ENCODE results near the gene RARRES1.

RARRES1 gene

DNA sequence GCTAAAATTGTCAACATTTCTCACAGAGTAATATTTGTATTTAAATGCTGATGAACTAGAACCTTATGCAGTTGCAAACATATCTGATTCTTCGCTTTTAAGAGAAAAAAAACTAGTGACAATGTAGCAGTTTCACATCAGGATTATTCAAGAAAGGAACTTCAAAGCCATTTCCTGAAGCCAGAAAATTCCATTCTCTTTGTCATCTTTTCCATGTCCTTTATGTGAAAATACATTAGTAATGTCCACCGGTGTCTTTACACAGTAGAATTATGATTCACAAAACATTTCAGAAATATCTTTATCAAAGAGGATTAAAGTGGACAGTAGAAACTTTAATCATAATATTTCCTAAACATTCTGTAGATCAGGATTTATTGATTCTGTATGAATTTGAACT, 47.1 kb downstream of the RARRES1 start:
- H3K9me3 ChIP-seq (replicated peaks; ENCODE audit: insufficient read depth, low read length) = no peaks in the 10 kb centered on the region
- H3K9me2 ChIP-seq (replicated peaks; ENCODE audit: insufficient read depth, low read length) = no peaks in the 10 kb centered on the region
- no peak overlapping the region for H3K9ac ChIP-seq (ENCODE audit: low read length)
- H3K79me2 ChIP-seq (ENCODE audit: low read length) = no peaks in the 10 kb centered on the region
- H3K4me1 ChIP-seq (ENCODE audit: low read length) = no peaks in the 10 kb centered on the region
- H2AFZ ChIP-seq (ENCODE audit: low read length) = no peak overlapping the region
- no peaks in the 10 kb centered on the region; the same call in 1 of the 2 replicates for H3K36me3 ChIP-seq (replicated peaks; ENCODE audit: insufficient read depth, low read length)
- H3K27ac ChIP-seq (ENCODE audit: low read length) = no peak overlapping the region
- H3K4me3 ChIP-seq (ENCODE audit: low read length) = no peak overlapping the region
- H4K20me1 ChIP-seq (ENCODE audit: insufficient read depth, low read length) = no peaks in the 10 kb centered on the region
- H3K27me3 ChIP-seq (replicated peaks; ENCODE audit: insufficient read depth, low read length) = no peaks in the 10 kb centered on the region
- no peak for TF ChIP-seq EZH2 (optimal IDR thresholded peaks at IDR 0.05; ENCODE audit: low read depth, low read length)
- TF ChIP-seq, protein P1, sequence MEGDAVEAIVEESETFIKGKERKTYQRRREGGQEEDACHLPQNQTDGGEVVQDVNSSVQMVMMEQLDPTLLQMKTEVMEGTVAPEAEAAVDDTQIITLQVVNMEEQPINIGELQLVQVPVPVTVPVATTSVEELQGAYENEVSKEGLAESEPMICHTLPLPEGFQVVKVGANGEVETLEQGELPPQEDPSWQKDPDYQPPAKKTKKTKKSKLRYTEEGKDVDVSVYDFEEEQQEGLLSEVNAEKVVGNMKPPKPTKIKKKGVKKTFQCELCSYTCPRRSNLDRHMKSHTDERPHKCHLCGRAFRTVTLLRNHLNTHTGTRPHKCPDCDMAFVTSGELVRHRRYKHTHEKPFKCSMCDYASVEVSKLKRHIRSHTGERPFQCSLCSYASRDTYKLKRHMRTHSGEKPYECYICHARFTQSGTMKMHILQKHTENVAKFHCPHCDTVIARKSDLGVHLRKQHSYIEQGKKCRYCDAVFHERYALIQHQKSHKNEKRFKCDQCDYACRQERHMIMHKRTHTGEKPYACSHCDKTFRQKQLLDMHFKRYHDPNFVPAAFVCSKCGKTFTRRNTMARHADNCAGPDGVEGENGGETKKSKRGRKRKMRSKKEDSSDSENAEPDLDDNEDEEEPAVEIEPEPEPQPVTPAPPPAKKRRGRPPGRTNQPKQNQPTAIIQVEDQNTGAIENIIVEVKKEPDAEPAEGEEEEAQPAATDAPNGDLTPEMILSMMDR (IDR thresholded peaks at IDR 0.05; ENCODE audit: low read length) = no peak
- H3K4me2 ChIP-seq (ENCODE audit: low read depth, low read length) = no peak overlapping the region
- DNase-seq = no peak
- H3F3A ChIP-seq (ENCODE audit: insufficient read depth, low read length) = no peaks in the 10 kb centered on the region

DNA sequence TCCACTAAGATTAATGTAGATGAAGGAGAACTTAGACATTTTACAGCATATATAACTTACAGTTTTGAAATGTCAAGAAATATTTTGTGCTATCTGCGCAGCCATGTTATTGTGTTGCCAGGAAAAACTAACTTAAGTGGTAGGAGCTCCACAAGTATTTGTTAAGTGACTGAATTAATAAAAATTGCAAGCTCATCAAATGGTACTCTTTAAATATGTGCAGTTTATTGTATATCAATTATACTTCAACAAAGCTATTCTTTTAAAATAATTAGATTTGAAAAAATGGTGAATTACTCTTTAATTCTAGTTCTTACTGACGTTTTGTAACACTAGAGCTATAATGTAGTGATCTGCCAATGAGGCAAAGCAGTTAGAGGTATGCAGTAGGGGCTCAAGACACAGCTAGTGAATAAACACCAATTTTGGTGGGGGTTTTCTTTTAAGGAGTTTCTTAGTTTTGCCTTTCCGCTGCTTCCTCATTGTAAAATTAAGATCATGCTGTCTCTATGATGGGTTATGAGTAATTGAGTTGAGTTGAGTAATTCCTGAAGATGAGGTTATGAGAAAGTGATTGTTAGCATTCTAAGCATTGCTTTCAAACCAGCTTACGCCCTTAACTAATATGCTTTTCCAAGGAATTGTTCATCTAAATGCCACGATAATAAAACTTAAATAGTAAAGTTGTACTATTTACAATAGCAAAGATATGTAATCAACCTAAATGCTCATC, 48.9 kb downstream of the RARRES1 start:
- no peaks in the 10 kb centered on the region for H3K9me3 ChIP-seq (replicated peaks; ENCODE audit: insufficient read depth, low read length)
- no peak for DNase-seq
- H3K27ac ChIP-seq (ENCODE audit: low read length) = no peak overlapping the region
- H3K79me2 ChIP-seq (ENCODE audit: low read length) = no peaks in the 10 kb centered on the region
- no peak overlapping the region for H3K9ac ChIP-seq (ENCODE audit: low read length)
- no peaks in the 10 kb centered on the region for H3K9me2 ChIP-seq (replicated peaks; ENCODE audit: insufficient read depth, low read length)
- TF ChIP-seq EZH2 (optimal IDR thresholded peaks at IDR 0.05; ENCODE audit: low read depth, low read length) (no peak), EZH2phosphoT487 (IDR thresholded peaks at IDR 0.05; ENCODE audit: low read length) (no peak)
- TF ChIP-seq, protein P1 (IDR thresholded peaks at IDR 0.05; ENCODE audit: low read length) = no peak
- H2AFZ ChIP-seq (ENCODE audit: low read length) = no peak overlapping the region
- no peaks in the 10 kb centered on the region for H3K4me1 ChIP-seq (ENCODE audit: low read length)
- H4K20me1 ChIP-seq (ENCODE audit: insufficient read depth, low read length) = no peaks in the 10 kb centered on the region
- H3K4me2 ChIP-seq (ENCODE audit: low read depth, low read length) = no peak overlapping the region
- H3K36me3 ChIP-seq (replicated peaks; ENCODE audit: insufficient read depth, low read length) = no peaks in the 10 kb centered on the region; the same call in 1 of the 2 replicates
- H3F3A ChIP-seq (ENCODE audit: insufficient read depth, low read length) = no peaks in the 10 kb centered on the region
- no peaks in the 10 kb centered on the region for H3K27me3 ChIP-seq (replicated peaks; ENCODE audit: insufficient read depth, low read length)
- no peak overlapping the region for H3K4me3 ChIP-seq (ENCODE audit: low read length)

DNA sequence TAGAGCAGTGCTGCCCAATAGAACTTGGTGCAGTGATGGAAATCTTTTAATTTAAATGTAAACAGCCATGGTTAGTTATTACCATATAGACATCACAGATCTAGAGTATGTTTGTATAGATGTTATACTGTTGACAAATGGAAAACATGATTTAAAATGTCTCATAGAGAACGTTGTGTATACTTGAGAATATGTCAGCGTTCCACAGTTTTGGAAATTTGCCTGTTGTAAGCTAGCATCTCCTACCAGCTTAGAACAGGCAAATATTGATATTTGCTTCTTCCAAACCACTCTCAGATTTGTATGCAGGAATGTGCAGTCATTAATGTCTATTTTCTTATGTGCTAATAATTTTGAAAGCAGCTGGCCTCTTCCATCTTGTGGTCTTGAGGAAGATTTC, 51.4 kb downstream of the RARRES1 start:
- no peak overlapping the region for H3K4me2 ChIP-seq (ENCODE audit: low read depth, low read length)
- no peaks in the 10 kb centered on the region for H4K20me1 ChIP-seq (ENCODE audit: insufficient read depth, low read length)
- H3K36me3 ChIP-seq (replicated peaks; ENCODE audit: insufficient read depth, low read length) = no peaks in the 10 kb centered on the region; the same call in 1 of the 2 replicates
- no peaks in the 10 kb centered on the region for H3K9me3 ChIP-seq (replicated peaks; ENCODE audit: insufficient read depth, low read length)
- no peak overlapping the region for H3K9ac ChIP-seq (ENCODE audit: low read length)
- TF ChIP-seq, protein P1 (IDR thresholded peaks at IDR 0.05; ENCODE audit: low read length) = no peak
- no peak for TF ChIP-seq EZH2 (optimal IDR thresholded peaks at IDR 0.05; ENCODE audit: low read depth, low read length)
- no peak for TF ChIP-seq EZH2phosphoT487 (IDR thresholded peaks at IDR 0.05; ENCODE audit: low read length)
- no peaks in the 10 kb centered on the region for H3K9me2 ChIP-seq (replicated peaks; ENCODE audit: insufficient read depth, low read length)
- H3K27me3 ChIP-seq (replicated peaks; ENCODE audit: insufficient read depth, low read length) = no peaks in the 10 kb centered on the region
- H3K4me3 ChIP-seq (ENCODE audit: low read length) = no peak overlapping the region
- DNase-seq = no peak
- H3K4me1 ChIP-seq (ENCODE audit: low read length) = no peaks in the 10 kb centered on the region
- no peaks in the 10 kb centered on the region for H3K79me2 ChIP-seq (ENCODE audit: low read length)
- H2AFZ ChIP-seq (ENCODE audit: low read length) = no peak overlapping the region
- no peak overlapping the region for H3K27ac ChIP-seq (ENCODE audit: low read length)
- H3F3A ChIP-seq (ENCODE audit: insufficient read depth, low read length) = no peaks in the 10 kb centered on the region

Data from MM.1S (cell line).